HepG2 (cell line): ENCODE data around the gene USP7. TPM values are rescaled to one million over a fixed set of nuclear protein-coding genes. Genes with fewer than 3 reads are reported as not detected.

ENCODE experiments used
- BORCS8-MEF2B ChIP-seq: sonication (generic); formaldehyde crosslinking; IDR thresholded peaks from 2 replicates; pipeline ENCODE4 v1.8.0; 2022; ENCODE audit warnings: mild to moderate bottlenecking, missing genetic modification reagents
- BRCA1 ChIP-seq: sonication (generic); formaldehyde crosslinking; IDR thresholded peaks from 2 replicates; pipeline ENCODE4 v1.4.0; 2020; ENCODE audit warnings: missing genetic modification reagents
- CBX1 ChIP-seq: IDR thresholded peaks from one replicate; pipeline ENCODE4 v1.6.1; 2016; ENCODE audit warnings: antibody characterized with exemption, low read depth
- EED ChIP-seq: sonication (generic); formaldehyde crosslinking; IDR thresholded peaks from 2 replicates; pipeline ENCODE4 v1.5.0; 2020; ENCODE audit warnings: mild to moderate bottlenecking, missing genetic modification reagents
- KDM2A ChIP-seq: sonication (generic); formaldehyde crosslinking; IDR thresholded peaks from 2 replicates; pipeline ENCODE4 v1.4.0; 2020; ENCODE audit warnings: low read depth, missing genetic modification reagents, borderline replicate concordance
- KDM3A ChIP-seq: IDR thresholded peaks from 2 replicates; pipeline ENCODE4 v1.6.1; 2018; ENCODE audit warnings: low read depth, missing compliant biosample characterization
- MLLT10 ChIP-seq: sonication (generic); formaldehyde crosslinking; IDR thresholded peaks from 2 replicates; pipeline ENCODE4 v1.4.0; 2020; ENCODE audit warnings: missing genetic modification reagents
- NCOA1 ChIP-seq: sonication (generic); formaldehyde crosslinking; IDR thresholded peaks from 2 replicates; pipeline ENCODE4 v1.9.0; 2021; ENCODE audit warnings: missing genetic modification reagents
- PHF8 ChIP-seq: sonication (generic); formaldehyde crosslinking; IDR thresholded peaks from 2 replicates; pipeline ENCODE4 v1.5.0; 2020; ENCODE audit warnings: missing genetic modification reagents
- REXO4 ChIP-seq: sonication (generic); formaldehyde crosslinking; IDR thresholded peaks from 2 replicates; pipeline ENCODE4 v1.8.0; 2022; ENCODE audit warnings: missing genetic modification reagents, mild to moderate bottlenecking, borderline replicate concordance
- TRIM22 ChIP-seq: fragments of 450-650 bp; IDR thresholded peaks from 2 replicates; pipeline ENCODE4 v1.6.1; 2017
- TSC22D2 ChIP-seq: sonication (generic); formaldehyde crosslinking; IDR thresholded peaks from 2 replicates; pipeline ENCODE4 v1.5.1; 2020; ENCODE audit warnings: missing genetic modification reagents, mild to moderate bottlenecking, borderline replicate concordance
- ZBTB44 ChIP-seq: sonication (generic); formaldehyde crosslinking; IDR thresholded peaks from 2 replicates; pipeline ENCODE4 v1.4.0; 2020; ENCODE audit warnings: missing genetic modification reagents
- ZFP91 ChIP-seq: sonication (generic); formaldehyde crosslinking; IDR thresholded peaks from 2 replicates; pipeline ENCODE4 v1.9.0; 2022; ENCODE audit warnings: missing genetic modification reagents, mild to moderate bottlenecking, borderline replicate concordance
- ZFX ChIP-seq: sonication (generic); formaldehyde crosslinking; IDR thresholded peaks from 2 replicates; pipeline ENCODE4 v1.4.0; 2020; ENCODE audit warnings: mild to moderate bottlenecking, low read depth, missing genetic modification reagents, moderate library complexity
- ZNF33B ChIP-seq: sonication (generic); formaldehyde crosslinking; IDR thresholded peaks from 2 replicates; pipeline ENCODE4 v1.5.1; 2020; ENCODE audit warnings: mild to moderate bottlenecking, missing genetic modification reagents
- ZNF768 ChIP-seq: sonication (generic); formaldehyde crosslinking; IDR thresholded peaks from 2 replicates; pipeline ENCODE4 v1.4.0; 2020; ENCODE audit warnings: missing genetic modification reagents
- ZNF792 ChIP-seq: IDR thresholded peaks from 2 replicates; pipeline ENCODE4 v1.6.1; 2016
- polyA plus RNA-seq, 8 experiments: library from polyadenylated mRNA; depleted of rRNA in 3 of 8; stranded (reverse) in 7 of 8; unstranded in 1 of 8; fragments of >200 nt; fragmentation: Illumina TruSeq in 4 of 8; extraction: Trizol in 4 of 8; gene quantifications; 2 replicates each; pipeline versions ENCODE4 v1.2.1 to v1.2.3, GENCODE V29; 2011 to 2016; ENCODE audit warnings: low read depth in 4 of 8, missing spikeins in 1 of 8, mixed read lengths in 1 of 8; ENCODE audit not compliant: insufficient read depth in 1 of 8
- total RNA-seq, 5 experiments: library from RNA; depleted of rRNA; stranded (reverse); fragments of >200 nt; fragmentation: Illumina TruSeq; extraction: Trizol; gene quantifications; 2 replicates each; pipeline ENCODE4 v1.2.3, GENCODE V29; 2016; ENCODE audit warnings: low read depth in 1 of 5
- TF ChIP-seq, protein P1 (sequence below): sonication (generic); formaldehyde crosslinking; IDR thresholded peaks from 2 replicates; pipeline ENCODE4 v1.4.0; 2020; ENCODE audit warnings: missing genetic modification reagents
- TF ChIP-seq, protein P2 (sequence below): fragments of 450-650 bp; IDR thresholded peaks from 2 replicates; pipeline ENCODE4 v1.6.1; 2016
- TF ChIP-seq, protein P3 (sequence below): sonication (generic); formaldehyde crosslinking; IDR thresholded peaks from 2 replicates; pipeline ENCODE4 v1.4.0; 2020; ENCODE audit warnings: missing genetic modification reagents

Gene USP7
- total and polyA plus RNA-seq, 2 of the 13 experiments (the other 11 are each of a cell fraction or from before 2014, with no cell fraction given) = 52.5 to 173 TPM

DNA sequence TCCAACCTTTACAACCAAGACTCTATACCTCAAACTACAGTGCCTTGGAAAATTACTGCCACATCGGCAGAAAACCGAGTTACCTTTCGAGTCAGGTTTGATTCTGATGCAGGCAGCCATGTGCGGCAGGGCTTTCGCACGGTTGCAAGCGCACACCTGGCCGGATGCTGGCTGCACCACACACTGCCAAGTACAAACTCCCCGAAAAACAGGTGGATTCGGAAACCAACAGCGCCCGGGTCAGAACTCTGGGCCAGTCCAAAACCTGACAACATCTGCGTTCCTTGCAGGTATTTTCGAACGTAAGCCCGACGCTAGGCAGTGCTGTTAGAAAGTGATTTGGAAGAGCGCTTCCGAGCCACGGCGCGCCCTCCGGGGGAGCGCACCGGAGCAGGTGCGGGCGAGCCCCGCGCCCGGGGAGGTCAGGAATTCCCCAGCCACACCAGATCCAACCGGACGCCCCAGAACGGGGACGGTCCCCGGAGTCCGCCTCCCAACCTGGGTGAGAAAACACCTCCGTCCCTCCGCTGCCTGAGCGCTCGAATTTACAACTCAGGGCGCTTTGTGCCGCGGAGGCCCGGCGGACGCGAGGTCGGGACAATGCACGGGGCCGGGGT lies 1.2 kb downstream of the USP7 start (continued):
- 0 out of 2 replicates have a peak, but pooled peaks have one; percentile 55 for TF ChIP-seq ZNF768 (CRISPR knock-in tag)
- TF ChIP-seq ZNF33B (CRISPR knock-in tag) = no peak; the same call in 1 of the 2 replicates
- no peak for TF ChIP-seq BRCA1 (CRISPR knock-in tag)
- TF ChIP-seq, protein P1, sequence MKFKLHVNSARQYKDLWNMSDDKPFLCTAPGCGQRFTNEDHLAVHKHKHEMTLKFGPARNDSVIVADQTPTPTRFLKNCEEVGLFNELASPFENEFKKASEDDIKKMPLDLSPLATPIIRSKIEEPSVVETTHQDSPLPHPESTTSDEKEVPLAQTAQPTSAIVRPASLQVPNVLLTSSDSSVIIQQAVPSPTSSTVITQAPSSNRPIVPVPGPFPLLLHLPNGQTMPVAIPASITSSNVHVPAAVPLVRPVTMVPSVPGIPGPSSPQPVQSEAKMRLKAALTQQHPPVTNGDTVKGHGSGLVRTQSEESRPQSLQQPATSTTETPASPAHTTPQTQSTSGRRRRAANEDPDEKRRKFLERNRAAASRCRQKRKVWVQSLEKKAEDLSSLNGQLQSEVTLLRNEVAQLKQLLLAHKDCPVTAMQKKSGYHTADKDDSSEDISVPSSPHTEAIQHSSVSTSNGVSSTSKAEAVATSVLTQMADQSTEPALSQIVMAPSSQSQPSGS (CRISPR knock-in tag) = 0 out of 2 replicates have a peak, but pooled peaks have one; percentile 33
- no peak for TF ChIP-seq MLLT10 (CRISPR knock-in tag)
- peak; percentile 45; the same call in 1 of the 2 replicates for TF ChIP-seq ZFX (CRISPR knock-in tag)
- peak; percentile 55; the same call in 1 of the 2 replicates for TF ChIP-seq ZFP91 (CRISPR knock-in tag)
- TF ChIP-seq BORCS8-MEF2B (CRISPR knock-in tag) = peak; percentile 42; the same call in 1 of the 2 replicates
- no peak for TF ChIP-seq ZBTB44
- TF ChIP-seq ZNF792 = no peak
- no peak for TF ChIP-seq KDM3A
- TF ChIP-seq, protein P2, sequence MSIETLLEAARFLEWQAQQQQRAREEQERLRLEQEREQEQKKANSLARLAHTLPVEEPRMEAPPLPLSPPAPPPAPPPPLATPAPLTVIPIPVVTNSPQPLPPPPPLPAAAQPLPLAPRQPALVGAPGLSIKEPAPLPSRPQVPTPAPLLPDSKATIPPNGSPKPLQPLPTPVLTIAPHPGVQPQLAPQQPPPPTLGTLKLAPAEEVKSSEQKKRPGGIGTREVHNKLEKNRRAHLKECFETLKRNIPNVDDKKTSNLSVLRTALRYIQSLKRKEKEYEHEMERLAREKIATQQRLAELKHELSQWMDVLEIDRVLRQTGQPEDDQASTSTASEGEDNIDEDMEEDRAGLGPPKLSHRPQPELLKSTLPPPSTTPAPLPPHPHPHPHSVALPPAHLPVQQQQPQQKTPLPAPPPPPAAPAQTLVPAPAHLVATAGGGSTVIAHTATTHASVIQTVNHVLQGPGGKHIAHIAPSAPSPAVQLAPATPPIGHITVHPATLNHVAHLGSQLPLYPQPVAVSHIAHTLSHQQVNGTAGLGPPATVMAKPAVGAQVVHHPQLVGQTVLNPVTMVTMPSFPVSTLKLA = no peak
- TF ChIP-seq EED (CRISPR knock-in tag) = no peak
- TF ChIP-seq NCOA1 (CRISPR knock-in tag) = 0 out of 2 replicates have a peak, but pooled peaks have one; percentile 22
- TF ChIP-seq PHF8 = peak; percentile 78
- TF ChIP-seq TSC22D2 (CRISPR knock-in tag) = no peak
- TF ChIP-seq, protein P3, sequence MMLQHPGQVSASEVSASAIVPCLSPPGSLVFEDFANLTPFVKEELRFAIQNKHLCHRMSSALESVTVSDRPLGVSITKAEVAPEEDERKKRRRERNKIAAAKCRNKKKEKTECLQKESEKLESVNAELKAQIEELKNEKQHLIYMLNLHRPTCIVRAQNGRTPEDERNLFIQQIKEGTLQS = no peak
- 0 out of 2 replicates have a peak, but pooled peaks have one; percentile 24 for TF ChIP-seq KDM2A
- TF ChIP-seq REXO4 (CRISPR knock-in tag) = no peak
- no peak for TF ChIP-seq CBX1
- TF ChIP-seq TRIM22 = no peak
